K562 (cell line): ENCODE measurements around the gene AGRP. TPM values are rescaled to one million over a fixed set of nuclear protein-coding genes. Genes with fewer than 3 reads are reported as not detected.
A peak's percentile ranks its signal among the peaks of the same experiment; 100 is the strongest.

Source experiments
- ATF1 ChIP-seq, 2 experiments: fragments of 450-650 bp in 1 of 2; IDR thresholded peaks; 2 replicates each; pipeline ENCODE4 v1.6.1; 2016; ENCODE audit warnings: missing compliant biosample characterization in 1 of 2, missing genetic modification characterization in 1 of 2
- CBFA2T3 ChIP-seq: fragments of 450-650 bp; IDR thresholded peaks from 2 replicates; pipeline ENCODE4 v1.6.1; 2017
- CREB3L1 ChIP-seq: fragments of 450-650 bp; IDR thresholded peaks from 2 replicates; pipeline ENCODE4 v1.6.1; 2014; ENCODE audit warnings: low read depth, mild to moderate bottlenecking, moderate library complexity, borderline replicate concordance
- E2F6 ChIP-seq, 2 experiments: IDR thresholded peaks; 2 replicates each; pipeline ENCODE4 v1.6.1; 2011; ENCODE audit warnings: borderline replicate concordance in 1 of 2, control low read depth in 1 of 2, low read depth in 1 of 2, low read length in 1 of 2, mild to moderate bottlenecking in 1 of 2, mixed read lengths in 1 of 2, moderate library complexity in 1 of 2; ENCODE audit not compliant: insufficient read depth in 1 of 2, insufficient read length in 1 of 2, poor library complexity in 1 of 2, severe bottlenecking in 1 of 2; ENCODE audit errors: extremely low read depth in 1 of 2
- FOXP4 ChIP-seq: sonication (generic); formaldehyde crosslinking; IDR thresholded peaks from 2 replicates; pipeline ENCODE4 v1.8.0; 2022; ENCODE audit warnings: mild to moderate bottlenecking, missing genetic modification reagents, borderline replicate concordance
- GTF3C2 ChIP-seq: IDR thresholded peaks from 3 replicates; pipeline ENCODE4 v1.6.1; 2011; ENCODE audit warnings: borderline replicate concordance, mild to moderate bottlenecking, moderate library complexity; ENCODE audit not compliant: insufficient read length; ENCODE audit errors: extremely low read depth
- HOMEZ ChIP-seq: fragments of 250-450 bp; sonication (Bioruptor Pico); IDR thresholded peaks from 2 replicates; pipeline ENCODE4 v1.4.0; 2020; ENCODE audit warnings: mild to moderate bottlenecking, moderate library complexity
- MTA1 ChIP-seq: fragments of 450-650 bp; IDR thresholded peaks from 2 replicates; pipeline ENCODE4 v1.6.1; 2017; ENCODE audit warnings: borderline replicate concordance
- RBM14 ChIP-seq: fragments of 200-400 bp; formaldehyde crosslinking; IDR thresholded peaks from 2 replicates; pipeline ENCODE4 v1.6.1; 2018; ENCODE audit warnings: low read depth, mild to moderate bottlenecking, low read length, moderate library complexity, borderline replicate concordance; ENCODE audit not compliant: insufficient read depth
- RBM25 ChIP-seq: fragments of 200-400 bp; formaldehyde crosslinking; IDR thresholded peaks from 2 replicates; pipeline ENCODE4 v1.6.1; 2018; ENCODE audit warnings: low read length, low read depth, moderate library complexity; ENCODE audit not compliant: severe bottlenecking
- SMARCC2 ChIP-seq: fragments of 450-650 bp; IDR thresholded peaks from 2 replicates; pipeline ENCODE4 v1.6.1; 2017; ENCODE audit warnings: antibody characterized with exemption, moderate library complexity, mild to moderate bottlenecking, low read depth
- WHSC1 ChIP-seq: IDR thresholded peaks from one replicate; pipeline ENCODE4 v1.6.1; 2012; ENCODE audit warnings: low read length, control low read depth, inconsistent platforms
- ZNF143 ChIP-seq: sonication (generic); formaldehyde crosslinking; IDR thresholded peaks from 2 replicates; pipeline ENCODE4 v1.9.0; 2022; ENCODE audit warnings: mild to moderate bottlenecking, missing genetic modification reagents
- ZNF165 ChIP-seq: fragments of 250-450 bp; sonication (Bioruptor Pico); IDR thresholded peaks from 2 replicates; pipeline ENCODE4 v1.4.0; 2020; ENCODE audit warnings: borderline replicate concordance
- ZNF23 ChIP-seq: fragments of 250-450 bp; sonication (Bioruptor Pico); IDR thresholded peaks from 2 replicates; pipeline ENCODE4 v1.4.0; 2020; ENCODE audit warnings: mild to moderate bottlenecking
- ZNF3 ChIP-seq: fragments of 250-450 bp; sonication (Bioruptor Pico); IDR thresholded peaks from 2 replicates; pipeline ENCODE4 v1.5.0; 2021; ENCODE audit warnings: mild to moderate bottlenecking, moderate library complexity
- ZNF444 ChIP-seq: fragments of 250-450 bp; sonication (Bioruptor Pico); IDR thresholded peaks from 2 replicates; pipeline ENCODE4 v1.4.0; 2020; ENCODE audit warnings: mild to moderate bottlenecking, moderate library complexity
- ZNF445 ChIP-seq: fragments of 250-450 bp; sonication (Bioruptor Pico); IDR thresholded peaks from 2 replicates; pipeline ENCODE4 v1.4.0; 2020; ENCODE audit warnings: low read depth, mild to moderate bottlenecking, moderate library complexity
- polyA plus RNA-seq, 8 experiments: library from polyadenylated mRNA; depleted of rRNA in 4 of 8; stranded (reverse) in 5 of 8; unstranded in 3 of 8; fragments of >200 nt; fragmentation: Nextera tagmentation in 2 of 8; fragmentation: Illumina TruSeq in 1 of 8; extraction: Ambion mirVana in 2 of 8; extraction: Trizol in 1 of 8; gene quantifications; 2 replicates each; pipeline versions ENCODE4 v1.2.1 to v1.2.3, GENCODE V29; 2011 to 2014; ENCODE audit warnings: inconsistent platforms in 1 of 8, missing spikeins in 1 of 8
- total RNA-seq, 7 experiments: library from RNA; depleted of rRNA in 6 of 7; stranded (reverse); fragments of >200 nt in 6 of 7; fragmentation: Illumina TruSeq in 2 of 7; extraction: Trizol in 2 of 7; gene quantifications; 2 replicates each; pipeline versions ENCODE4 v1.2.1 to v1.2.3, GENCODE V29; 2011 to 2021; ENCODE audit warnings: low replicate concordance in 1 of 7

AGRP gene
- total and polyA plus RNA-seq, 9 of the 15 experiments (the other 6 are each of a cell fraction or from before 2014, with no cell fraction given) = not detected

- TF ChIP-seq WHSC1 = no peak
- no peak for TF ChIP-seq ATF1 (CRISPR knock-in tag; IDR thresholded peaks at IDR 0.05)
- no peak for TF ChIP-seq ATF1 (tag; IDR thresholded peaks at IDR 0.05)
- no peak for TF ChIP-seq ZNF3 (CRISPR knock-in tag)
- no peak for TF ChIP-seq RBM25
- TF ChIP-seq E2F6 (IDR thresholded peaks at IDR 0.05; ENCODE audit: borderline replicate concordance in 1 of 2, extremely low read depth in 1 of 2, insufficient read depth in 1 of 2, insufficient read length in 1 of 2, low read depth in 1 of 2, low read length in 1 of 2, poor library complexity in 1 of 2, severe bottlenecking in 1 of 2) = no peak
- no peak for TF ChIP-seq CREB3L1
- no peak for TF ChIP-seq ZNF165 (CRISPR knock-in tag)
- TF ChIP-seq RBM14 = no peak
- no peak for TF ChIP-seq ZNF23
- TF ChIP-seq SMARCC2 = no peak
- no peak for TF ChIP-seq ZNF143 (CRISPR knock-in tag)
- TF ChIP-seq MTA1 = peak; percentile 73; the same call in 1 of the 2 replicates
- no peak for TF ChIP-seq HOMEZ (CRISPR knock-in tag)
- no peak for TF ChIP-seq ZNF444 (CRISPR knock-in tag)
- TF ChIP-seq ZNF445 (CRISPR knock-in tag) = no peak
- peak; percentile 31 for TF ChIP-seq CBFA2T3
- no peak for TF ChIP-seq GTF3C2
- no peak for TF ChIP-seq FOXP4 (CRISPR knock-in tag)
These were observed 42.9 kb upstream of the AGRP start (continued) for GRCh38 chr16:67526149-67526791.
